ENCODE results near the gene CFC1. TPM values are rescaled to one million over a fixed set of nuclear protein-coding genes. Genes with fewer than 3 reads are reported as not detected.
"Not testable (repeated sequence)": the region's sequence is repeated elsewhere in the genome, so short reads cannot be mapped to it uniquely, and the experiment has no call there.

Gene CFC1
- total RNA-seq, result not detected

DNA sequence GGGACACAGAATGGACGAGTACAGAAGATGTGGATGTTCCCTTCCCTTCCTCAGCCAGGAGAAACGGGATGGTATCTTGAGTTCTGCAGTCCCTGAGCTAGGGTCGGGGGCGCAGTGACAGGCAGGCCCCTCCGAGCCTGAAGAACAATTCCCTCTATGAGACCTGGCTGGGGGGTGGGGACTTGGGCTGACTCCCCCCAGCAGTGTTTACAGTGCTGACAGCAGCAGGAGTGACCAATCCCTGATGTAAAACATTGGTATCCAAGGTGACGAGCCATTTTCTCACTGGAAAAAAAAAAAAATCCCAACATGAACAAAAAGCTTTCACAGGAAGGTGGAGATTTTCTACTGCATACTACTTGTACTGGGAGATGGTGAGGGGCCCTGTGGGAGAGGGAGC lies at the start of gene CFC1:
TSS of gene CFC1 (minus strand) at position 183 of the 400 bp plus-strand sequence. CDS start 288 bp downstream, outside the sequence.
- not testable (repeated sequence) for DNase-seq (ENCODE audit: low spot score); ATAC-seq

DNA sequence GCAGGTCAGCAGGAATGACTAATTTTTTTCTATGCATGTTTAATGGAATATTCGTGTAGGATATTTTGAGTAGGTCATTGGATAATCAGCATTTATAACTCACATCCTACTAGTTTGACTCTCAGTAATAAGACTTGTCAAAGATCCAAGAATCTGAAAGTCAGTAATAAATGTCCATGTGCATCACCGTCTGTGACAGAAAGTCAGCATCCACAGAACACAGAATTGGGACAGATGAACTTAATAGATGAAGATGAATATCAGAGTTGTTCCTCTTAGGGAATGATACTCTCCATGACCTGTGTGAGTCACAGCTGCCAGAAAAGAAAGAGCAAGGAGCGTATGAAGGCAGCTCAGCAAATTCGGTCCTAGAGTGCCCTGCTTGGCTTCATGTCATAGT lies 42.3 kb upstream of the CFC1 start:
- not testable (repeated sequence) for ATAC-seq; DNase-seq (ENCODE audit: low spot score)

- not testable (repeated sequence) for ATAC-seq; DNase-seq (ENCODE audit: low spot score)
Observed at GRCh38 chr2:130638973-130639372, 39.6 kb upstream of the CFC1 start.

- ATAC-seq, result not testable (repeated sequence)
Observed at GRCh38 chr2:130628784-130629475, 29.6 kb upstream of the CFC1 start.

GRCh38 chr2:130611140-130611539 lies 11.8 kb upstream of the CFC1 start, which contains the start of gene POTEJ:
Gene POTEJ (plus strand): TSS chr2:130611440. CDS start chr2:130611533, 93 bp downstream.
- ATAC-seq; DNase-seq (ENCODE audit: low spot score): not testable (repeated sequence)

More at GRCh38 chr2:130628784-130629475, 29.6 kb upstream of the CFC1 start:
- DNase-seq (ENCODE audit: low spot score), result not testable (repeated sequence)

- DNase-seq (ENCODE audit: low spot score); ATAC-seq: not testable (repeated sequence)
Observed at GRCh38 chr2:130610486-130610885, 11.1 kb upstream of the CFC1 start.

- ATAC-seq; DNase-seq (ENCODE audit: low spot score): not testable (repeated sequence)
Observed at GRCh38 chr2:130609002-130609920, 9.9 kb upstream of the CFC1 start.

GRCh38 chr2:130608276-130609001 lies 9.1 kb upstream of the CFC1 start:
- ATAC-seq; DNase-seq (ENCODE audit: low spot score): not testable (repeated sequence)

- not testable (repeated sequence) for DNase-seq (ENCODE audit: low spot score); ATAC-seq
Observed at GRCh38 chr2:130601648-130602302, 2.4 kb upstream of the CFC1 start.

GRCh38 chr2:130599926-130600325 lies 551 bp upstream of the CFC1 start:
- ATAC-seq; DNase-seq (ENCODE audit: low spot score): not testable (repeated sequence)

DNA sequence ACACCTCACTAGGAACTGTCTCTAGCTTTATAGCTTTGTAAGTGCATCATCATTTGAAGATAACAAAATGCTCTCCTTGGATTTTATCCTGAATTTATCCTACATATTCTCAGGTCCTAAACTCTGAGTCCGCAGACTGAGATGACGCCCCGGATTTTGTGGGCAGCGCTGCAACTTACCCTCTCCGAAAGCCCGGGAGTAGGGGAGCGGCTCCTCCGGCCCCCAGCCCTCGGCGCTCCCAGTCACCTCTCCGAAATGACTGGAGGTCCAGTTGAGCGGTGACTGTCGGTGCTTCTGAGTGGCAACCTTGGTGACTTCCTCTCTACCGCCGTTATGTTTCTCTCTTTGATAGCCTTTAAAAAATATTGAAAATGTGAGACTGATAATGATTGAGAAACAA lies 912 bp downstream of the CFC1 start:
- not testable (repeated sequence) for ATAC-seq; DNase-seq (ENCODE audit: low spot score)

GRCh38 chr2:130597994-130598393 lies 1.4 kb downstream of the CFC1 start:
- ATAC-seq; DNase-seq (ENCODE audit: low spot score): not testable (repeated sequence)

DNA sequence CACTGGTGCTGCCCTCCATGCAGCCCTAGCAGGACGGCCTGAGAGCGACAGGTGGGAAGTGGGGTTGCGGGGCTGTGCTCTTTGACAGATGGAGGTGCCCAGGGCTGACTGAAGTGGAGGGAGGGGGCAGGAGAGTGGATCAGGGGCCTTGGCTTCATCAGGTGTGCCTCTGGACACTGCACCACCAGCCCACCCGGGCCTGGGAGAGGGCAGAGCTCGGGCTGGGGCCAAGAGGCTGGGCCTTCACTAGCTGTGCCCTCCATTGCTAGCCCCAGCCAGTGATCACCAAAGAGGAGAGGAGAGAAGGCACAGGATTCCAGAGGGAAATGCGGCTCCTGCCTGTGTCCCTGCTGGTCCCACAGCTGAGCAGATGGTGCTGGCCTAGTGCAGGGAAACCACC lies 2.6 kb downstream of the CFC1 start:
- not testable (repeated sequence) for ATAC-seq

DNA sequence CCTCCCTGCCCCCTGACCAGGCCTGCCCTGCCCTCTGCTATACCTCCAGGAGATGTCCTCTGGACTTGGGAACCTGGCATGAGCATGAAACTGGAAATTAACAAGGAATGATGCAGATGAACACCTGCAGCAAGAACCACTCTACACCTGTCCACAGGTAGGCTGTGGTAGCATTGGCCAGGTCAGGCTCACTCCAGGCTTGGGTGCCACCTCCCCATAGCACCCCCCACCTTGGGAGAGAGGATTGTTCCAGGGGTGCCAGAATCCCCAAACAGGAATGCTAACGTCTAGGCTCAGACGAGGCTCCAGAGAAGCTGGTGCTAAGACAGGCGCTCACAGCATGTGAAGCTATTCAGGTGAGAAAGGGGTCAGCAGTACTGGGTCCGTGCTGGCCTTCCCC lies 5.4 kb downstream of the CFC1 start:
- peak; percentile 18 for DNase-seq (ENCODE audit: low spot score)
- not testable (repeated sequence) for ATAC-seq

More for the DNA sequence above, 2.6 kb downstream of the CFC1 start:
- DNase-seq (ENCODE audit: low spot score), result not testable (repeated sequence)

GRCh38 chr2:130592791-130593414 lies 6.5 kb downstream of the CFC1 start:
- not testable (repeated sequence) for ATAC-seq; DNase-seq (ENCODE audit: low spot score)

DNA sequence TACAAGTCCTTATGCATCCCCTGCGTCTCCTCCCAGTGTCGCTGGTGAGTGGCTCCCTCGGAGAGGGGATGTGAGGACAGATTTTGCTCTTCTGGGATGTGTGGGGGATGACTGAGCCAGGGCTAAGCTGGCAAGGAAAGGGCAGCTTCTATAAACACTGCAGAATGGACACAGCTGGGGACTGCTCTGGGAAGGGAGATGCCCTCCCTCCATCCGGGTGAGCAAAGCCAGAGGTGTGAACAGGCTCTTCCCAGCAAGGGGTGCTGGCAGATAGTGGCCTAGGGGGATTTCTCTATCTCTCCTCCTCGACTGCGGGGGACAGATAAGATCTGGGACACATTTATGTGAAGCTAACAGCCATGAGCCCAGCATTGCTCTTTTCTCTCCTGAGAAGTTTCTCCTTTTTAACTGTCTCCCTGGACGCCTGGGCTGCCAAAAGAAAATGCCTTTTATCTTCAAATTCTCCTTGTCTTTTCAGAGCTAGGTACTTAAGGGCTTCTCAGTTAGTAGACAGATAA lies 8.5 kb downstream of the CFC1 start:
- DNase-seq (ENCODE audit: low spot score), result not testable (repeated sequence)

DNA sequence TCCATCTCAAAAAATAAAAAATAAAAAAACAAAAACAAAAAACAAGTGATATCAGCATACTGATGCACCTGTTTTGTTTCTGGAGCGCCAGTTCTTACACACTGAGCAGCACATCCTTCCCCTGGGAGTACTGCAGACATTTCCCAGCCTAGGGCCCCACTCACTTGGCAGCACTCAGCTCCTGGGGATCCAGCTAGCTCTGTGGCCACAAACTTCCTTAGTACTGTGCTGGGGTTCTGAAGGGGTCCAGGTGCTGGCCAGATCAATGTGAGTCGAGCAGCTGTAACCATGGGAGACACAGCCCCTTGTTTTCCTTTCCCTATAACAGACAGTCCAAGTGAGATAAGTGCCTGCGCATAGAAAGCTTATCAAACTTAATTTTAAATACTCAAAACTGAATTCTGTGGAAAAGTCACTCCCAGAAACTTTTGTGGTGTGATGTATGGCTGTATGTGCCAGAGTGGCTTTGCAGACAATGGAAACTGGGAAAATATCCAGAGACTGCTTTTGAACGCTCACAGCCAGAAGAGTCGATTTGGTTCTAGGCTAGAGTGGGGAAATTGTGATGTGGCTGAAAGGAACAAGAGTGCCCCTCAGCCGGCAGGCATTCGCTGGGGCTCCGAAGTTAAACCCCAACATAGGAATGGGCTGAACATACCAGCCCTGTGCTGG lies 9.1 kb downstream of the CFC1 start:
- not testable (repeated sequence) for DNase-seq (ENCODE audit: low spot score); ATAC-seq

More for the DNA sequence above, 8.5 kb downstream of the CFC1 start:
- ATAC-seq, result not testable (repeated sequence)

DNA sequence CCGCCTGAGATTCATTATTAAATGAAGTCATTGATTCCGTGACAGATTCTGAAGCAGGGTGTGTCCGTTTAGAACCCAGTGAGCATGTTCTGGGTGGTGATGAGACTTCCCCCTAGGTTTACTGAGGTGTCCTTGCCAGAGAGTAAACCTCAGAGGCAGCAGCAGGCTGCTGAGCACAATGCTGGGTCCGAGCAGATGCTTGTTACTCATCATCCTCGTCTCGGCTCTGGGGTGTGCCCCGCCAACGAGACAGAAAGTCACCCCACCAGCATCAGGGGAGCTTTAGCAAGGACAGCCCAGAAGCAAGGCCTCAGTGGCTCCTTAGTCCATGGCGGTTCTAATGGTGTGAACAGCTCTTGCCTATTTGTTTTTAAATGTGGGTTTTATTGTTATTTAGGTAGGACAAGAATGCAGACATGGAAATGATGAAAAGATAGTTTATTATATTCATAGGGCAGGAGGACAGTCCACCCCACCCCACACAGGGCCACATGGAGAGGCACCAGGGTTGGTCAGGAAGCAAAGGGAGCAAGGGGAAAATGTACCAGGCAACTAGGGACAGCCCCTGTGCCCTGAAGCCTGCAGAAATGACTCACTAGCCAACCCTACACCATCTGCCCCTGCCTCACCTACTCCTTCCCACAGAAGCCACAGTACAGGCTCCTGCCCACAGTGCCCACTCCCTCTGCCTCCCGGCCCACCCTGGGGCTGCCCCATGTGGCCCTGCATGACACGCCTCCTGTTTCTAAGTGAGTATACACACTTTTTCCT lies 10.5 kb downstream of the CFC1 start:
- not testable (repeated sequence) for ATAC-seq
- peak; percentile 15 for DNase-seq (ENCODE audit: low spot score)

Data from left lobe of liver (tissue), 2 donors.